ENCODE measurements around the gene SCN10A.

DNA sequence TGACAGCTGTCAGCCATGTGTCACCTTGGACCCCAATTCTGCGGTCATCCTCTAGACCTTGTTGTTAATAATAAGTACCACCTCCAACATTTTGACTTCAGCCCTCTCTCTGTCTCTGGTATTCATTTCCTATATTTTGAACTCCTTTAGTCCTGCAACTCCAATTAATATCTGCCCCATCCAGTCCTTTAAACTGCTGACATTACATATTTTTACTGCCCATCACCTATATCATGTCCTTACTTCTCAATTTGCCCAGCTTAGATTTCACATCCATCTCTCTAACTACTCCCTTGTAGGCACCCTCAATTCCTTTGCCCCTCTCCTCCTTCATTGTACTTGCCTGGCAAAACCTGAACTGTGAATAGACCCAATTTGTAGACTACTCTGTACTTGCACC lies 73.5 kb downstream of the SCN10A start:
- TF ChIP-seq CTCF (conservative IDR thresholded peaks at IDR 0.05; ENCODE audit: low read depth in 2 of 2) (no peak), POLR2AphosphoS5 (IDR thresholded peaks at IDR 0.05; ENCODE audit: low read depth) (no peak), EZH2 (IDR thresholded peaks at IDR 0.05; ENCODE audit: low read depth, unreplicated experiment) (no peak), ZNF114 (CRISPR knock-in tag; IDR thresholded peaks at IDR 0.05) (no peak), CREB1 (CRISPR knock-in tag; IDR thresholded peaks at IDR 0.05; ENCODE audit: low read depth) (no peak), STAT1 (IDR thresholded peaks at IDR 0.05; ENCODE audit: unreplicated experiment) (no peak), ETS1 (IDR thresholded peaks at IDR 0.05) (no peak), JUNB (IDR thresholded peaks at IDR 0.05; ENCODE audit: unreplicated experiment) (no peak), EZH2phosphoT487 (IDR thresholded peaks at IDR 0.05; ENCODE audit: unreplicated experiment) (no peak), ZNF331 (CRISPR knock-in tag; IDR thresholded peaks at IDR 0.05; ENCODE audit: low read depth) (no peak), ZNF462 (CRISPR knock-in tag; IDR thresholded peaks at IDR 0.05) (no peak), NANOG (IDR thresholded peaks at IDR 0.05; ENCODE audit: borderline replicate concordance) (no peak)
- TF ChIP-seq, protein P1, sequence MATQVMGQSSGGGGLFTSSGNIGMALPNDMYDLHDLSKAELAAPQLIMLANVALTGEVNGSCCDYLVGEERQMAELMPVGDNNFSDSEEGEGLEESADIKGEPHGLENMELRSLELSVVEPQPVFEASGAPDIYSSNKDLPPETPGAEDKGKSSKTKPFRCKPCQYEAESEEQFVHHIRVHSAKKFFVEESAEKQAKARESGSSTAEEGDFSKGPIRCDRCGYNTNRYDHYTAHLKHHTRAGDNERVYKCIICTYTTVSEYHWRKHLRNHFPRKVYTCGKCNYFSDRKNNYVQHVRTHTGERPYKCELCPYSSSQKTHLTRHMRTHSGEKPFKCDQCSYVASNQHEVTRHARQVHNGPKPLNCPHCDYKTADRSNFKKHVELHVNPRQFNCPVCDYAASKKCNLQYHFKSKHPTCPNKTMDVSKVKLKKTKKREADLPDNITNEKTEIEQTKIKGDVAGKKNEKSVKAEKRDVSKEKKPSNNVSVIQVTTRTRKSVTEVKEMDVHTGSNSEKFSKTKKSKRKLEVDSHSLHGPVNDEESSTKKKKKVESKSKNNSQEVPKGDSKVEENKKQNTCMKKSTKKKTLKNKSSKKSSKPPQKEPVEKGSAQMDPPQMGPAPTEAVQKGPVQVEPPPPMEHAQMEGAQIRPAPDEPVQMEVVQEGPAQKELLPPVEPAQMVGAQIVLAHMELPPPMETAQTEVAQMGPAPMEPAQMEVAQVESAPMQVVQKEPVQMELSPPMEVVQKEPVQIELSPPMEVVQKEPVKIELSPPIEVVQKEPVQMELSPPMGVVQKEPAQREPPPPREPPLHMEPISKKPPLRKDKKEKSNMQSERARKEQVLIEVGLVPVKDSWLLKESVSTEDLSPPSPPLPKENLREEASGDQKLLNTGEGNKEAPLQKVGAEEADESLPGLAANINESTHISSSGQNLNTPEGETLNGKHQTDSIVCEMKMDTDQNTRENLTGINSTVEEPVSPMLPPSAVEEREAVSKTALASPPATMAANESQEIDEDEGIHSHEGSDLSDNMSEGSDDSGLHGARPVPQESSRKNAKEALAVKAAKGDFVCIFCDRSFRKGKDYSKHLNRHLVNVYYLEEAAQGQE (IDR thresholded peaks at IDR 0.05; ENCODE audit: unreplicated experiment), result no peak
